NCI-H82 treated with DMSO at 0.1 percent for 48 hours (cell line): ENCODE data around the gene DHDH.
"Not testable (repeated sequence)": the region's sequence is repeated elsewhere in the genome, so short reads cannot be mapped to it uniquely, and the experiment has no call there.

Experiments
- DNase-seq: peaks from one replicate; lab custom pipeline; 2025; ENCODE audit not compliant: unreplicated experiment; lab: John Stamatoyannopoulos, UW

DHDH gene

GRCh38 chr19:48933382-48933932, at the start of gene DHDH:
DHDH (plus strand) TSS chr19:48933699; CDS start chr19:48933722, 23 bp downstream.
- peak; percentile 73 for DNase-seq

- DNase-seq = no peak
These were observed 49.8 kb upstream of the DHDH start for GRCh38 chr19:48883726-48884125.

- no peak for DNase-seq
These were observed 45.5 kb upstream of the DHDH start for GRCh38 chr19:48887861-48888612.

- not testable (repeated sequence) for DNase-seq
These were observed 44.0 kb upstream of the DHDH start for GRCh38 chr19:48889496-48889895.

GRCh38 chr19:48890551-48890950, 42.9 kb upstream of the DHDH start:
- no peak for DNase-seq

DNA sequence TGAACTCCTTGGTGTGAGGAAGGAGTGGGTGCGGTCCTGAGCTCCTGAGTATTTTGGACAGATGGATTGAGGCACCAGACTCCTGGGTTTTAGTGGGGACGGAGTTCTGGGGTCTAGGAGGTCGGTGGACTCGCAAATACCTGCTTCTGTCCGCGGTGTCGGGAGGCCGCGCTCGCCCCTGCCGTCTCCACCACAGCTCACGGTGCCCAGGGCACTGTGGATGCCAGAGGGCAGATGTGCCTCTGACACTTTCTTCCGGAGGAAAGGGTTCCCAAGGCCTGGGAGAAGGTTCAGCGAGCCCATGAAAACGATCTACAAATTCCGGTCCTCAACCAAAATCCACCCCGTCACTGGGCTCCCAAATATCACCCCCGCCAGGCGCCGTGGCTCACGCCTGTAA, 38.3 kb upstream of the DHDH start:
- no peak for DNase-seq

DNA sequence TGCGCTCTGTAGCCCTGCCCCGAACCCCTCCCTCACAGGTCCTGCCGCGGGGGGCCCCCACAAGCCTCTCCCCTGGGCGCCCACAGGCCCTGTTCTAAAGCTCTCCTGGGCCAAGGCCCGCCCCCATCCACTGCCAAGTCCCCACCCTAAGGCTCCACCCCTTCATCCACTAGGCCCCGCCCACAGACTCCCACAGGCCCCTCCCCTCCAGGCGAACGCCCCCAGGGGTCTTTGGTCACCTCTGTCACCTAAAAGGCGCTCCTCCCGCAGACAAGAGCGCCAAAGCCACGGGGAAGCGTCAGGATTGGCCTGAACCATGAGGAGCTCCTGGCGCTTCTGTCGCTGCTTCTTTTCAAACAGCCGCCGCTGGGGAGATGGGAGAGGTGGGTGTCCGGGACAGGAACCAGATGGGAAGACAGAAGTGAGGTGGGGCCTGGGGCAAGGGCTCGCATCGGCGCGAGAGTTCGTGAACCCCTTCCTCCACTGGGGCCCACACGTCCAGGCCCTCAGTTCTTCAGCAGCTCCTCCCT, 37.2 kb upstream of the DHDH start:
- DNase-seq = no peak

- no peak for DNase-seq
These were observed 36.3 kb upstream of the DHDH start for GRCh38 chr19:48897181-48897580.

DNA sequence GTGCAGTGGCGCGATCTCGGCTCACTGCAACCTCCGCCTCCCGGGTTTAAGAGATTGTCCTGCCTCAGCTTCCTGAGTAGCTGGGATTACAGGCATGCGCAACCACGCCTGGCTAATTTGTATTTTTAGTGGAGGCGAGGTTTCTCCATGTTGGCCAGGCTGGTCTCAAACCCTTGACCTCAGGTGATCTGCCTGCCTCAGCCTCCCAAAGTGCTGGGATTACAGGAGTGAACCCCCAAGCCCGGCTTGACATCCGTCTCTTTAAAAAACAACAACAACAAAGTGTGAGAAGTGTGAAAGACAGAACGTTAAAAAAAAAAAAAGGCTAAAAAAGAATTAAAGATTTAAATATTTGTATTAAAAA, 34.1 kb upstream of the DHDH start:
- not testable (repeated sequence) for DNase-seq

GRCh38 chr19:48899781-48900476, 33.6 kb upstream of the DHDH start, which contains the start of gene NUCB1:
NUCB1 (plus strand) TSS chr19:48900312; CDS start chr19:48900797, 485 bp downstream.
- DNase-seq = peak; percentile 95

DNA sequence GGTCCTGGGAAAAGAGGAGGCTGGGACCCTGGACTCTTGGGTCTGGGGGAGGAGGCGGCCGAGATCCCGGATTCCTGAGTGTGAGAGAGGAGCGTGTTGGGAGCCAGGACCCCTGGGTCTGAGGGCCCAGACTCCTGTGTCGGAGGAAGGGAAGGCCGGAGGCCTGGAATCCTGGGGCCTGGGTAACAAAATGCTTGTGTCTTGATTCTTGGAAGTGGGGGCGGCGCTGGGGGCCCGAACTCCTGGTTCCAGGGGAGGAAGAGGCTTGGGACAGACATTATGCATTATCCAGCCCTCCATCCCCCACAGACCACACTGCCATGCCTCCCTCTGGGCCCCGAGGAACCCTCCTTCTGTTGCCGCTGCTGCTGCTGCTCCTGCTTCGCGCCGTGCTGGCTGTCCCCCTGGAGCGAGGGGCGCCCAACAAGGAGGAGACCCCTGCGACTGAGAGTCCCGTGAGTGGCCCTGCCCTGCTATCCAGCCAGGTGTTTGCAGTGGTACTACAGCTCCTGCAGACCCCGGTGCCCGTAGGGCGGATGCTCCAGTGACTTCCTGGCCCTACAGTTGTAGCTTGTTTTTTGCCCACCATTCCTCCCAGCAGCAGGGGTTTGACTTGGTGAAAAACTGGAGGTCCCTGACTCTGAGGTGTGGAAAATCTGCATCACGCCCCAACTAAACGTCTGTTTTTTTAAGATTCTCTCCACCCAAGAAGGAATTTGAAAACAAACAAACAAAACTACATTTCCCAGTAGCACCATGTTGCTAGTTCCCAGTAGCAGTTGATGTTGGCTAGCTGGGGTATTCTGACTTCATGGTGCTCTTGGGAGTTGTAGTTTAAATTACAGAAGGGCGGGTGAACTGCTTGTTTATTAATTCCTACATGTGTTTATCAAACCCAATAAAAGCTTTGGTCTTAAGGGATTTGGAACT, 32.8 kb upstream of the DHDH start:
- no peak for DNase-seq

- DNase-seq = not testable (repeated sequence)
These were observed 31.2 kb upstream of the DHDH start for GRCh38 chr19:48902291-48902690.

- DNase-seq = not testable (repeated sequence)
These were observed 29.7 kb upstream of the DHDH start for GRCh38 chr19:48903788-48904187.

DNA sequence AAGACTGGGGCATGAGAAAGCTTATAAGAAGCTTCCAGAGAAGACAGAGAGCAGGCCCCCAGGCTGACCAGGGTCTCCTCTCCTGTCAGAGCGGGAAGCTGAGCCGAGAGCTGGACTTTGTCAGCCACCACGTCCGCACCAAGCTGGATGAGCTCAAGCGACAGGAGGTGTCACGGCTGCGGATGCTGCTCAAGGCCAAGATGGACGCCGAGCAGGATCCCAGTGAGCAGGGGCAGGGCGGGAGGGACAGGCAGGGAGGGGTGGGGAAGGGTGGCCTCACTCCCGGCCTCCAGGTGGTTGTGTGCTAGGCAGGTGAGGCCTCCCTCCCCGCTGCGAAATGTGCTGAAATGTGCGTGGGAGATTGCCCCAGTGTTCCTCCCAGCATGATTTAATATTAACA, 27.8 kb upstream of the DHDH start:
- DNase-seq = no peak

DNA sequence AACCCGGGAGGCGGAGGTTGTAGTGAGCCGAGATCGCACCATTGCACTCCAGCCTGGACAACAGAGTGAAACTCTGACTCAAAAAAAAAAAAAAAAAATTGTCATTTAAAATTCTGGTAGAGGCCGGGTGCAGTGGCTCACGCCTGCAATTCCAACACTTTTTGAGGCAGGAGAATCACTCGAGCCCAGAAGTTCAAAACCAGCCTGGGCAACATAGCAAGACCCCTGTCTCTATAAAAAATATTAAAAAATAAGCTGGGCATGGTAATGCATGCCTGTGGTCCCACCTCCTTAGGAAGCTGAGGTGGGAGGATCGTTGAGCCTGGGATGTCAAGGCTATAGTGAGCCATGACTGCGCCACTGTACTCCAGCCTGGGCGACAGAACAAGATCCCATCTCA, 27.2 kb upstream of the DHDH start:
- DNase-seq = no peak

GRCh38 chr19:48907671-48908070, 25.8 kb upstream of the DHDH start:
- no peak for DNase-seq

DNA sequence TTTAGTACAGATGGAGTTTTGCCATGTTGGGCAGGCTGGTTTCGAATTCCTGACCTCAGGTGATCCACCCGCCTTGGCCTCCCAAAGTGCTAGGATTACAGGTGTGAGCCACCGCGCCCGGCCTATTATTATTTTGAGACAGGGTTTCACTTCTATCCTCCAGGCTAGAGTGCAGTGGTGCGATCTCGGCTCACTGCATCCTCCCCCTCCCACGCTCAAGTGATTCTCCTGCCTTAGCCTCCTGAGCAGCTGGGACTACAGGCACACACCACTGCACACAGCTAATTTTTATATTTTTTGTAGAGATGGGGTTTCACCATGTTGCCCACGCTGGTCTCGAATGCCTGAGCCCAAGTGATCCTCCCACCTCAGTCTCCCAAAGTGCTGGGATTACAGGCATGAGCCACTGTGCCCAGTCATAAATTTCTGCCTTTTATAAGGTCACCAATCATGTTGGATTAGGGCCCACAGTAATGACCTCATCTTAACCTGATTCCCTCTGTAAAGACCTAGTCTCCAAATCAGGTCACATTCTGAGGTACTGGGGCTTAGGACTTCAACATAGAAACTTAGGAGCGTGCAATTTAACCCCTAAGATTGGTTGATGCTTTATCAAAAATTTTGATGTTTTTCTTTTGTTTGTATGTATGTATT, 23.9 kb upstream of the DHDH start:
- not testable (repeated sequence) for DNase-seq

- no peak for DNase-seq
These were observed 22.7 kb upstream of the DHDH start for GRCh38 chr19:48910803-48911202.

- no peak for DNase-seq
These were observed 20.2 kb upstream of the DHDH start for GRCh38 chr19:48913114-48913889.

DNA sequence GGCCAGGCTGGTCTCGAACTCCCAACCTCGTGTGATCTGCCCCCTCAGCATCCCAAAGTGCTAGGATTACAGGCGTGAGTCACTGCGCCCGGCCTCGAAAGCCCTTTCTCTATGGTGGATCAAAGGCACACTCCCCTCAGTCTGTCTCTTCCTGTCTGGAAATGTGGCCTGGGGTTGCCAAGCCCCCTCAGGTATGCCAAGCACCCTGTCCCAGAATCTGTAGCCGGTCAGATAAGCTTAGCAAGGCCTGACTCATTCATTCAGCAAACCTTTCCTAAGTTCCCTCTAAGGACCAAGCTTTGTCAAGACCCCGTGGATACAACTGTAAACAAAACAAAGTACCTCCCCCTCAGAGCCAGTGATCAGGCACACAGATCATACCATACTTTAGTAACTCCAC, 19.3 kb upstream of the DHDH start:
- DNase-seq = no peak
